Measurements from ENCODE around the gene FGF19. TPM values are rescaled to one million over a fixed set of nuclear protein-coding genes. Genes with fewer than 3 reads are reported as not detected.

FGF19 gene, protein sequence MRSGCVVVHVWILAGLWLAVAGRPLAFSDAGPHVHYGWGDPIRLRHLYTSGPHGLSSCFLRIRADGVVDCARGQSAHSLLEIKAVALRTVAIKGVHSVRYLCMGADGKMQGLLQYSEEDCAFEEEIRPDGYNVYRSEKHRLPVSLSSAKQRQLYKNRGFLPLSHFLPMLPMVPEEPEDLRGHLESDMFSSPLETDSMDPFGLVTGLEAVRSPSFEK
- not detected in 2 replicates for total RNA-seq

GRCh38 chr11:69703768-69704507, at the start of gene FGF19:
FGF19 (minus strand) TSS chr11:69704022; CDS start chr11:69703876, 146 bp downstream.

GRCh38 chr11:69674886-69675714, 28.7 kb downstream of the FGF19 start, which contains the start of gene LTO1:
LTO1 (minus strand) TSS chr11:69675353; CDS start chr11:69675239, 114 bp downstream.

Other genes starting within 250 kb of the FGF19 start
- not detected in 2 replicates for gene LINC01488, start 222.4 kb downstream of the FGF19 start, total RNA-seq
- gene CCND1, start 62.9 kb downstream of the FGF19 start, total RNA-seq = 350 and 427 TPM in 2 replicates
- gene LTO1, start 28.7 kb downstream of the FGF19 start, total RNA-seq = 12.6 and 16.6 TPM in 2 replicates
- not detected in 2 replicates for gene FGF4, start 71.3 kb upstream of the FGF19 start, total RNA-seq
- not detected in 2 replicates for gene FGF3, start 115.4 kb upstream of the FGF19 start, total RNA-seq